Epithelial cell of esophagus (primary cell): ENCODE results near the gene ZBBX.

ENCODE experiments used
- DNase-seq: peaks from one replicate; pipeline ENCODE4 v3.0.0; 2010; ENCODE audit warnings: low read depth
- H3K4me3 ChIP-seq: 2 replicates; pipeline ENCODE4 v1.5.1; 2011; ENCODE audit warnings: mild to moderate bottlenecking, low read length, control low read depth
- TF ChIP-seq, protein P1 (sequence below): IDR thresholded peaks from 2 replicates; pipeline ENCODE4 v1.5.1; 2011; ENCODE audit warnings: low read depth, mild to moderate bottlenecking, low read length, control low read depth, inconsistent platforms; ENCODE audit not compliant: insufficient read depth; ENCODE audit errors: missing control alignments

Gene ZBBX

GRCh38 chr3:167350245-167350862, 29.7 kb downstream of the ZBBX start:
- peak; percentile 50 for DNase-seq
- TF ChIP-seq, protein P1, sequence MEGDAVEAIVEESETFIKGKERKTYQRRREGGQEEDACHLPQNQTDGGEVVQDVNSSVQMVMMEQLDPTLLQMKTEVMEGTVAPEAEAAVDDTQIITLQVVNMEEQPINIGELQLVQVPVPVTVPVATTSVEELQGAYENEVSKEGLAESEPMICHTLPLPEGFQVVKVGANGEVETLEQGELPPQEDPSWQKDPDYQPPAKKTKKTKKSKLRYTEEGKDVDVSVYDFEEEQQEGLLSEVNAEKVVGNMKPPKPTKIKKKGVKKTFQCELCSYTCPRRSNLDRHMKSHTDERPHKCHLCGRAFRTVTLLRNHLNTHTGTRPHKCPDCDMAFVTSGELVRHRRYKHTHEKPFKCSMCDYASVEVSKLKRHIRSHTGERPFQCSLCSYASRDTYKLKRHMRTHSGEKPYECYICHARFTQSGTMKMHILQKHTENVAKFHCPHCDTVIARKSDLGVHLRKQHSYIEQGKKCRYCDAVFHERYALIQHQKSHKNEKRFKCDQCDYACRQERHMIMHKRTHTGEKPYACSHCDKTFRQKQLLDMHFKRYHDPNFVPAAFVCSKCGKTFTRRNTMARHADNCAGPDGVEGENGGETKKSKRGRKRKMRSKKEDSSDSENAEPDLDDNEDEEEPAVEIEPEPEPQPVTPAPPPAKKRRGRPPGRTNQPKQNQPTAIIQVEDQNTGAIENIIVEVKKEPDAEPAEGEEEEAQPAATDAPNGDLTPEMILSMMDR: peak; percentile 56

GRCh38 chr3:167346171-167346570, 33.9 kb downstream of the ZBBX start:
- TF ChIP-seq, protein P1: no peak
- DNase-seq: no peak
- H3K4me3 ChIP-seq: no peak overlapping the region

More at GRCh38 chr3:167350245-167350862, 29.7 kb downstream of the ZBBX start:
- no peak overlapping the region for H3K4me3 ChIP-seq

- TF ChIP-seq, protein P1: no peak
- H3K4me3 ChIP-seq: no peak overlapping the region
- no peak for DNase-seq
Measured at GRCh38 chr3:167330993-167331785, 48.9 kb downstream of the ZBBX start.

DNA sequence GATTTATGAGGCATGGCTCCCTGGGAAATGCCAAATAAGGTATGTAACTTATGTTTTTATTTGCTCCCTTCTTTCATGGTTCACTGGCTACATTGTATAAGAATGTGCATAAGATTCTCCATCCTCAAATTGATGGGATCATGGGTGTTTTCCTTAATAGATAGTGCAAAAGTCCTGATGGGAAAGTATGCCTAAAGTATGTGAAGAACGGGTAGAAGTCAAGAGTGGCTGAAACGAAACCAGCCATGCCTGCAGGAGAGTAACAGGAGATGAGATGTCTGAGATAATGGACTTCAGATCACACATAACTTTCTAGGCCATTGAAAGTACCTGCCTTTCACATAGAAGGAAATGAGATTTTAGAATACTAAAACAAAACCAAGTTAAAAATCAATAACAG, 56.5 kb downstream of the ZBBX start:
- TF ChIP-seq, protein P1: no peak
- no peak for DNase-seq
- H3K4me3 ChIP-seq: no peak overlapping the region

DNA sequence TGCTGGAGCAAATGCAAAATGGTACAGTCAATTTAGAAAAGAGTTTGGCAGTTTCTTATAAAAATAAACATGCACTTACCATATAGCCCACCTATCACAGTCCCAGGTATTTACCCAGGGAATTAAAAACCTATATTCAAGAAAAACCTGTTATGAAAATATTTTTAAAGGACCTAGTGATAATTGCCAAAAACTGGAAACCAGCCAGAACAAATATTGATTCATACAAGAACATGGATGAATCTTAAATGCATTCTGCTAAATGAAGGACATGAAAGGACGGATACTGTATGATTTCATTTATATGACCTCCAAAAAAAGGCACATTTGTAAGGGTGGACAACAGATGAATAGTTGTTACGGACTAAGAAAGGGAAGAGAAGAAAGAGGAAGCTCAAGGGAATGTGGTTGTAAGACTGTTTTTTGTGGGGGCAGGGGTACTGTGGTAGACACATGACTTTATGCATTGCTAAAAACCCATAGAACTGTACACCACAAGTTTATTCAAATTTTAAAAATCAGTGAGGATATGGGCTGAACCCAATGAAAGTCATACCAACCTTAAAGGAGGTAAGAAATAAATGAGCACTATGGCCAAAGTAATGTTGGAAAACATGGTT, 61.0 kb downstream of the ZBBX start:
- TF ChIP-seq, protein P1: no peak
- no peak overlapping the region for H3K4me3 ChIP-seq
- peak; percentile 43 for DNase-seq

DNA sequence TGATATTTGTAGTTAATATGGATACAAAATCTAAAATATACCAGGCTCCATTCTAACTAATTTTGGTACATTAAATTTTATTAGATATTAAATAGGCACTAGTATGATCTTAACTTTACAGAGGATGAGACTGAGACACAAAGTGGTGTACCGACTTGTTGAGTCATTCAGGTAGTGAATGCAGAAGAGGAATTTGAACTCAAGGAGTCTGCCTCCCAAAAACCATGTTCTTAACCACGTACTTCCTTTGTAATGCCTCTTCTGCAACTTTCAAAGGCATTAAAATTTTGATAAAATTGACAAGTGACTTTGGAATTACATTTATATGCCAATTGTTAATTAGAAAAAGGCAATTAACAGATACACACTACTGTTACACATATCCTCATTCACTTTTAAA, 61.8 kb downstream of the ZBBX start:
- TF ChIP-seq, protein P1: no peak
- no peak overlapping the region for H3K4me3 ChIP-seq
- DNase-seq: peak; percentile 5
